SIG-M5 (cell line): ENCODE data around the gene LTA.
"Not testable (repeated sequence)": the region's sequence is repeated elsewhere in the genome, so short reads cannot be mapped to it uniquely, and the experiment has no call there.

ENCODE experiments used
- DNase-seq: peaks from one replicate; lab custom pipeline; 2025; lab: John Stamatoyannopoulos, UW

The LTA gene

GRCh38 chr6:31586599-31587281, 14.7 kb downstream of the LTA start:
- DNase-seq = peak; percentile 71

- no peak for DNase-seq
Observed at GRCh38 chr6:31587791-31588777, 16.0 kb downstream of the LTA start.

- DNase-seq = no peak
Observed at GRCh38 chr6:31588871-31589650, 17.0 kb downstream of the LTA start.

- DNase-seq = not testable (repeated sequence)
Observed at GRCh38 chr6:31590691-31591090, 18.6 kb downstream of the LTA start.

DNA sequence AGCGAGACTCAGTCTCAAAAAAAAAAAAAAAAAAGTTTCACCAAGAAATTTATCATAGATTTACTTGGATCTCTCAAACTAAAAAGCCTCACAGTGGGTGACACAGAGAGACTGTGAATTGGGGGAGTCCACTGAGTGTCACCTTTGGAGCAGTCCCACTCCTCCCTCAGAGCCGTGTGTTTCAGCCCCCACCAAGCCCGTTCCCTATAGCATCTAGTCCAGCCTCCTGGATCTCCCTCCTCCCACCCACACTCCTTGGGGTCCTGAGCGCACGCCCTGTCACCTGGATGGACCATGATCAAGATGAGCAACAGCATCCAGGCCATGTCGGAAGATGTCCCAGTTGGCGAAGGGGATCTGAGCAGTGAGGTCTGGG, 20.3 kb downstream of the LTA start:
- DNase-seq = no peak

- no peak for DNase-seq
Observed at GRCh38 chr6:31597006-31597405, 24.9 kb downstream of the LTA start.

DNA sequence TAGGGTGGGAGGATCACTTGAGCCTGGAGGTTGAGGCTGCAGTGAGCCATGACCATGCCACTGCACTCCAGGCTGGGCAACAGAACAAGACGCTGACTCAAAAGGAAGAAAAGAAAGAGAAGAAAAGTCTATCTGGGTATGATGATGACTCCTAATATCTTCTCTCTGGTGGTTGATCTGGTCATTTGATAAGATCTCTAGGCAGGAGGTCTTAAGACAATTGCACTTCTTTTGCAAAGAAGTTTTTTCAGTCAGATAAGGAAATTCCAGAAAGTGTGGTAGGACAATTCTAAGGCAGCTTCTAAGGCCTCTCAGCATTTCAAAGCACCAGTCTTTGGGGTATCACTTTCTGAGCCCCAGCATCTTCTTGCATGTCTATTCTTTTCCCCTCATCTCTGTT, 35.2 kb downstream of the LTA start:
- DNase-seq = no peak

- no peak for DNase-seq
Observed at GRCh38 chr6:31609519-31610406, 37.7 kb downstream of the LTA start.

DNA sequence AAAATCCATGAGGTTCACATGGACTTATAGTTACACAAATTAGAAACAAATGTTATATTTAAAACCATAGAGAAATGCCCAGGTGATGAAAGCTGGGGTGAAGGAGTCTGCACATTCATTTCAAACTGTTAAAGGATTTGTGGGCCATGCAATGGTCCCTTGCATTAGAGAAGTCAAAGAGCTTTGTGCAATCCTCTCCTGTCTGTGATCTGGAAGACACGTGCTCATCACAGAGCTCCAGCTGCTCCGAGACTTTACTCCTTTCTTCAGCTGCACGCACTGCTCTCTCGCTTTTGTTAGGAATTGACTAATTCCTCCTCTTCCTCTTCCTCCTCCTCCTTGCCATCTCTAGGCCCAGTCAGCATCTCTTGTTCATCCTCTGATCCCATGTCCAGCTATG, 38.9 kb downstream of the LTA start:
- DNase-seq = no peak

GRCh38 chr6:31614075-31614619, 42.1 kb downstream of the LTA start:
- peak; percentile 28 for DNase-seq

DNA sequence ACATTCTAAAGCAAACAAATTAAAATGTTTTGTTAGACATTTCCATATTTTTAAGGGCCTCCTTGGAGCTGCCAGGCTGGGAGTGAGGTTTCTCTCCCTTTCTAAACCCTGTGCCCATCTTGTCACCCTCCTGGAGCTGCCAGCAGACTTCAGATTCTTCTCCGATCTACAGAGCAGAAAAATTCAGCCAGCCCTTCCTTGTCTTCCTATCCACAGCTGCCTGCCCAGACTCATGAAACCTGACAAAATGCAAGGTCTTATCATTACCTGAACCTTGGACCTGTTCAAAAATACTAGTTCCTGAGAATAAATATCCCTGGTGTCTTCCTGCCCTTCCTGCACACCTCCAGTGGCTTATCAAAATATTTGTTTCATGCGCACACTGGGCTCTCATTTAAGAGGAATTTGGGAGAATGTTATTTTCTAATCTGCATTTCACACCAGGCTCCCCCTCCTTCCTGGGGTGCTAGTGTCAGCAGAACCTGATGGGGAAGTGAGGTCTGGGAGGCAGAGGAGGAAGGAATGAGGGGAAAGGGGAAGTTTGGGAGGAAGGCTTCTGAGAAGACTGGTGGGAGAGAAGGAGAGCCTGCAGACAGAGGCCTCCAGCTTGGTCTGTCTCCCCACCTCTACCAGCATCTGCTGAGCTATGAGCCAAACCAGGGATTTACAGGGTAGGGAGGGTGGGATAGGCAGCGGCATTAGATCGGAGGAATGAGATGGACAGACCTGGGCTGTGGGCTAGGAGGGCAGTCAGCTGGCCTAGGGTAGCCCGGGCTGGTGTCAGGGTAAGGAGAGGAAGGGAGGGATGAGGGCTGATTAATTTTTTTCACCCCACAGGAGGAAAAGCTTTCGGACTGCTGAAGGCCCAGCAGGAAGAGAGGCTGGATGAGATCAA, 42.8 kb downstream of the LTA start, which contains the start of gene AIF1:
Gene AIF1 (plus strand): TSS at position 551 of the 895 bp plus-strand sequence. CDS start 96 bp downstream, at position 647.
- DNase-seq = no peak

- DNase-seq = peak; percentile 45
Observed at GRCh38 chr6:31615748-31616147, 43.7 kb downstream of the LTA start.

DNA sequence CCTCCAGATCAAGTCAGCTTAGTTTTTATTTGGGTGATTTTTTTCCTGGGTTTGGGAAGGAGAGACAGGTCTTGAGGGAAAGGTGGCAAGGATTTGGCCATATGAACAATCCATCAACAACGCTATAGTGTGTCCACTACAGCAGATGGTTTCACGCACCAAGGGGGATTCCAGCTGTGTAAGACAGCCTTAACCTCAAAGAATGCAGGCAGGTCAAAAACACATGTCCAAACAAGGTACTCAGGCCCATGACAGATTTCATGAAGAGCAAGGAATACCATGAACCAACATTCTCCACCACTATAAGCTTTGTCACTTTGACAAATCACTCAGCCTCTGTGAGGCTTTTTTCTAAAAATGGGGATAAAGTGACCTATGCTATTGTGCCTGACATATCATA, 44.9 kb downstream of the LTA start:
- DNase-seq = no peak

DNA sequence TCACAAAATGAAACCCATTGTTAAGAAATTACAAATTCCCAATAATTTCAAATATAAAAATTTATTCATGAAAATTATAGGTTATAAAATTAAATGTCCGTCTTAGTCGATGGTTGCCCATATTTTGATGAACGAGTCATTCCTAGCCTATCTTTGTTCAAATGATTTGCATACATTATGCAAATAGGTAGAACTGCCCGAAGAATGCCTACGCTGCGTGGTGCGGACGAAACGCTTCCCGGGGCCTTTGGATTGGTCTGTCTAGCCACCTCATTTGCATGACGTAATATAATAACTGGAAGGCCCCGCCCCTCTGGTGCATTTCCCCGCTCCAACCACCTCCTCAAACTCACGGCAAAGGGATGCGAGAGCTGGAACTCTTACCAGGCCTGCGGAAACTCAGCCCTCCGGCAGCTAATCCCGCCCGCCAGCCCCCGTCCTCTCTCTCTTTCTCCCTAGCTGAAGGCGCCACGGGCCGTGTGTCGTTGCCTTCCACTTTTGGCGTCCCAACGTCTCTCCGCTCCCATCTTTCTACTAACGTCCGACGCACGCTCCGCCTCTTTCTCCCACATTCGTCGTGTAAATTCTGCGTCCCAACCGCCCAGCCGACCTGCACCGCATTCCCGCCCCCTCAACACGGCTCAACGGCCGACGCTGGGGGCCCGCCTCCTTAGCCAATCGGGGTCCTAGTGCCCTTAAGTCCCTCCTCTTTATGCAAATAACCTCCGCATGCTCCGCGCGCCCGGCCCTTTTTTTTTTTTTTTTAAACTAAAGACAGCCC, 47.9 kb downstream of the LTA start:
- peak; percentile 95 for DNase-seq

- DNase-seq = no peak
Observed at GRCh38 chr6:31620586-31621319, 48.7 kb downstream of the LTA start, which contains the start of gene PRRC2A. PRRC2A (plus strand) TSS chr6:31620715; CDS start chr6:31622790, 2,075 bp downstream.

GRCh38 chr6:31621320-31621939, 49.3 kb downstream of the LTA start:
- DNase-seq = no peak

GRCh38 chr6:31621991-31622390, 49.9 kb downstream of the LTA start:
- DNase-seq = no peak

GRCh38 chr6:31622684-31623091, 50.6 kb downstream of the LTA start:
- DNase-seq = peak; percentile 23
